ENCODE measurements around the gene NKX3-2.

NKX3-2 gene

GRCh38 chr4:13496605-13497004, 47.7 kb downstream of the NKX3-2 start:
- DNase-seq = no peak

GRCh38 chr4:13495753-13496152, 48.6 kb downstream of the NKX3-2 start:
- DNase-seq = no peak

- no peak for DNase-seq
Measured at GRCh38 chr4:13493793-13494192, 50.5 kb downstream of the NKX3-2 start.

- DNase-seq = no peak
Measured at GRCh38 chr4:13492747-13493146, 51.6 kb downstream of the NKX3-2 start.

Measured in CD4-positive, alpha-beta T cell treated with Interleukin-17A for 1 hour (primary cell).